Glutamatergic neuron (in vitro differentiated cells): Measurements from ENCODE around the gene KIAA1210. TPM values are rescaled to one million over a fixed set of nuclear protein-coding genes. Genes with fewer than 3 reads are reported as not detected.

Source experiments
- DNase-seq: peaks from one replicate; pipeline ENCODE4 v3.0.0; 2022
- H3K27ac Mint-ChIP-seq: one replicate; pipeline ENCODE4 v1.8.0; 2020; ENCODE audit warnings: mild to moderate bottlenecking, mixed read lengths, inconsistent platforms; ENCODE audit not compliant: unreplicated experiment
- H3K27me3 Mint-ChIP-seq: one replicate; pipeline ENCODE4 v1.8.0; 2020; ENCODE audit warnings: mild to moderate bottlenecking, moderate library complexity, mixed read lengths, inconsistent platforms; ENCODE audit not compliant: unreplicated experiment
- H3K36me3 Mint-ChIP-seq: one replicate; pipeline ENCODE4 v1.8.0; 2020; ENCODE audit warnings: mild to moderate bottlenecking, mixed read lengths, inconsistent platforms; ENCODE audit not compliant: unreplicated experiment
- H3K4me1 Mint-ChIP-seq: one replicate; pipeline ENCODE4 v1.8.0; 2020; ENCODE audit warnings: mild to moderate bottlenecking, low read depth, mixed read lengths, inconsistent platforms; ENCODE audit not compliant: unreplicated experiment
- H3K4me3 Mint-ChIP-seq: one replicate; pipeline ENCODE4 v1.8.0; 2020; ENCODE audit warnings: mild to moderate bottlenecking, mixed read lengths, inconsistent platforms; ENCODE audit not compliant: unreplicated experiment
- H3K9me3 Mint-ChIP-seq: one replicate; pipeline ENCODE4 v1.8.0; 2020; ENCODE audit warnings: mild to moderate bottlenecking, moderate library complexity, mixed read lengths, inconsistent platforms; ENCODE audit not compliant: unreplicated experiment
- CTCF ChIP-seq: fragments of 200-600 bp; sonication (generic); IDR thresholded peaks from one replicate; pipeline ENCODE4 v1.5.0; 2021; ENCODE audit not compliant: partially characterized antibody, unreplicated experiment
- total RNA-seq: library from RNA; stranded (reverse); fragmentation: NEBNext Ultra II Directional; extraction: Animal tissue kit (Norgen Biotek cat#: 25700); gene quantifications from one replicate; pipeline ENCODE4 v1.2.1, GENCODE V29; 2021; ENCODE audit not compliant: unreplicated experiment

KIAA1210 gene
- total RNA-seq, 1 donor from 2014 or later, result 0.98 TPM

DNA sequence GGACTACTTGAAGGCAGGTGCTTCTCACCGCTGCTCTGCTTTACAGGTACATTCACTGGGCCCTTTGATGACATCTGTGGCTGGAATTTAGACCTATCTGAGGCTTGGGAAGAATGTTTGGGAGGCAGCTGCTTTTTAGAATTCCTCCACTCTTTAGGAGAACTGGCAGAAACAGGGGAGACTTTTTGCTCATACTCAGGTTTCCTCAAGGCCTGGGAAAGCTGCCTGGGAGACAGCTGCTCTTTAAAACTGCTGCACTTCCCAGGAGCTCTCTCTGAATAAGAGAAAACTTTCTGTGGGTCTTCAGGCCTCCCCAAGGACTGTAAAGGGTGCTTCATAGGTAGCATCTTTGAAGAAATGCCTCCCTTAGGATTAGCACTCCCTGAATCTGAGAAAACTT is 40.5 kb downstream of the KIAA1210 start:
- Mint-ChIP-seq H3K27ac (no peak overlapping the region), H3K36me3 (no peaks in the 10 kb centered on the region), H3K27me3 (no peaks in the 10 kb centered on the region), H3K9me3 (no peaks in the 10 kb centered on the region), H3K4me3 (no peak overlapping the region), H3K4me1 (no peaks in the 10 kb centered on the region)
- TF ChIP-seq CTCF, result no peak
- no peak for DNase-seq

DNA sequence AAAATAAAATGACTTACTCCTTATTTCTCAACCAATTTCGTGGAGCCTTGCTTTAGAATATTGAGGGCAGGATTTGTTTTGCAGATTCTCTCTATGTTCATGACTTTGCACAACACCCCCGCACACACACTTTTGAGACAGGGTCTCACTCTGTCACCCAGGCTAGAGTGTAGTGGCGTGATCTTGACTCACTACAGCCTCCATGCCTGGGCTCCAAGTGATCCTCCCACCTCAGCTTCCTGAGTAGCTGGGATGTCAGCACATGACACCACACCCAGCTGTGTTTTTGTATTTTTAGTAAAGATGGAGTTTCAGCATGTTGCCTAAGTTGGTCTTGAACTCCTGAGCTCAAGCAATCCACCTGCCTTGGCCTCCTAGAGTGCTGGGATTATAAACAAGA is 42.8 kb downstream of the KIAA1210 start:
- TF ChIP-seq CTCF, result no peak
- no peak for DNase-seq

DNA sequence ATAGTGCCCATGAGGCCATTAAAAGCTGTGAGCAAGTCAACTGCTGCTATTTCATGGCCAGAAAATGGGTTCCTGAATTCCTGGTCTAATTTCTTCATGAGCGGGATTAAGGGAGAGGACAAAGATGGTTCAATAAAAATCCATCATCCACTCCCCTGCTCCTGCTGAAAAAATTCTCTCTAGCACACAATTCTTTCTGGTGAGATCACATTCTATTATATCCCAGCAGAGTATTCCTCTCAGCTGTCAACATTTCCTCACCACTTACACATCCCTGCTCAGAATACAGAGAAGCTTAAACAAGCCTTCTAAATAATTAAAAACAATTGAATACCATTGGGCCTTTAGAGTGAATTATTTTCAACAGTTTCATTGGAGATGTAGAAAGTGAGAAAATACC is 45.3 kb downstream of the KIAA1210 start:
- no peaks in the 10 kb centered on the region for H3K36me3 Mint-ChIP-seq
- no peaks in the 10 kb centered on the region for H3K4me1 Mint-ChIP-seq
- DNase-seq, result no peak
- H3K4me3 Mint-ChIP-seq, result no peak overlapping the region
- H3K27me3 Mint-ChIP-seq, result no peaks in the 10 kb centered on the region
- H3K9me3 Mint-ChIP-seq, result no peaks in the 10 kb centered on the region
- no peak for TF ChIP-seq CTCF
- no peak overlapping the region for H3K27ac Mint-ChIP-seq

More for the DNA sequence above, 42.8 kb downstream of the KIAA1210 start:
- Mint-ChIP-seq H3K27me3 (no peaks in the 10 kb centered on the region), H3K4me3 (no peak overlapping the region), H3K4me1 (no peaks in the 10 kb centered on the region), H3K27ac (no peak overlapping the region), H3K36me3 (no peaks in the 10 kb centered on the region), H3K9me3 (no peaks in the 10 kb centered on the region)

DNA sequence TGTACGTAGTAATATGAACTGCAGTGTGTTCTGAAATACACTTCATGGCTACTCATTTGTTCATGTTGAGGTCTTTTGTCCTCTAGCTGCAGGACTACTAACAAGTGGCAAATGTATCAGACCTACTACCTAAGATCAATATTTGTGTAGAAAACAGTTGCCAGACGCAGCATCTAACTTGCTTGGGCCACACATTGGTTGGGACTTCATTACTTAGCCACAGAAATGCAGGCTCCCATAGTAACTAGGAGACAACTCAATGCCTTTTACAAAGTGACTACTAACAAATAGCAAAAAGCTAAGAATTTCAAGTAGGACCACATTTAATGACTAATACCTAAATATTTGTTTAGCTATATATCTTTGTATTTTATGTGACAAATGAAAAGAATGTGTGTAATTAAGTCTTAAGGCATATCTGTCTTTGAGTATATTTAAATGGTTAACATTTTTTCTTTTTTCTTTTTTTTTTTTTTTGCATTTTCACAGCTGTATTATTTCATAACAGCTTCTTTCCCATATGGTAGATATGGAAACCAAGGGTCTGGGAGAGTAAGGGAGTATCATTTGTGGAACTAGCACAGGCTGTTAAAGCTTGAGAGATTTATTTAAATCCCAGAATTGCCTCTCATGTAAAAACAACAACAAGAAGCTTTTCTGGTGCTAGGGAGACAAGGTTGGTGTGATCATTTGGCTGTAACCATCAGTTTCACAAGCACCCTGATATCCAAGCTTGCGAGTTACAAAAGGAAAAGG is 52.2 kb downstream of the KIAA1210 start:
- no peak for TF ChIP-seq CTCF
- Mint-ChIP-seq H3K27me3 (no peaks in the 10 kb centered on the region), H3K4me3 (no peak overlapping the region), H3K36me3 (no peaks in the 10 kb centered on the region), H3K27ac (no peak overlapping the region), H3K9me3 (no peaks in the 10 kb centered on the region), H3K4me1 (no peaks in the 10 kb centered on the region)
- DNase-seq, result no peak

DNA sequence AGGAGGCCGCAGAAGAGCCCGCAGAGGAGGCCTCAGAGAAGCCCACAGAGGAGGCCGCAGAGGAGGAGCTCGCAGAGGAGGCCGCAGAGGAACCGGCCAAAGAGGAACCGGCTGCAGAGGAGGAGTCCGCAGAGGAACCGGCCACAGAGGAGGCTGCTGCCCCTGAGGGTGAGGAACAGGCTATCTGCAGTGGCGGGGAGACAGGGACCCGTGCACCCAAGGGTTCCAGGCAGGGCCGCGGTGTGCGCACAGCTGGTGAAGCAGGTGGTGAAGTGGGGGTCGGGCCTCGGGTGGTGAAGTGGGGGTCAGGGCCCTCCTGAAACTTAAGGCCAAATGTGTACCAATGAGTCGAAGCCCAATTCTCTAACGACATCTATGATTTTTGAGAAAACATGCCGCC is 53.7 kb downstream of the KIAA1210 start:
- Mint-ChIP-seq H3K27me3 (no peaks in the 10 kb centered on the region), H3K27ac (no peak overlapping the region), H3K4me3 (no peak overlapping the region), H3K9me3 (no peaks in the 10 kb centered on the region), H3K4me1 (no peaks in the 10 kb centered on the region), H3K36me3 (no peaks in the 10 kb centered on the region)
- DNase-seq, result no peak
- TF ChIP-seq CTCF, result no peak
